Measurements from ENCODE around the gene PARL. TPM values are rescaled to one million over a fixed set of nuclear protein-coding genes. Genes with fewer than 3 reads are reported as not detected.
A peak's percentile ranks its signal among the peaks of the same experiment; 100 is the strongest.

PARL gene
- total and polyA plus RNA-seq, 10 of the 15 experiments (the other 5 are each of a cell fraction or from before 2014, with no cell fraction given) = 49.7 to 113 (median 77.2) TPM

DNA sequence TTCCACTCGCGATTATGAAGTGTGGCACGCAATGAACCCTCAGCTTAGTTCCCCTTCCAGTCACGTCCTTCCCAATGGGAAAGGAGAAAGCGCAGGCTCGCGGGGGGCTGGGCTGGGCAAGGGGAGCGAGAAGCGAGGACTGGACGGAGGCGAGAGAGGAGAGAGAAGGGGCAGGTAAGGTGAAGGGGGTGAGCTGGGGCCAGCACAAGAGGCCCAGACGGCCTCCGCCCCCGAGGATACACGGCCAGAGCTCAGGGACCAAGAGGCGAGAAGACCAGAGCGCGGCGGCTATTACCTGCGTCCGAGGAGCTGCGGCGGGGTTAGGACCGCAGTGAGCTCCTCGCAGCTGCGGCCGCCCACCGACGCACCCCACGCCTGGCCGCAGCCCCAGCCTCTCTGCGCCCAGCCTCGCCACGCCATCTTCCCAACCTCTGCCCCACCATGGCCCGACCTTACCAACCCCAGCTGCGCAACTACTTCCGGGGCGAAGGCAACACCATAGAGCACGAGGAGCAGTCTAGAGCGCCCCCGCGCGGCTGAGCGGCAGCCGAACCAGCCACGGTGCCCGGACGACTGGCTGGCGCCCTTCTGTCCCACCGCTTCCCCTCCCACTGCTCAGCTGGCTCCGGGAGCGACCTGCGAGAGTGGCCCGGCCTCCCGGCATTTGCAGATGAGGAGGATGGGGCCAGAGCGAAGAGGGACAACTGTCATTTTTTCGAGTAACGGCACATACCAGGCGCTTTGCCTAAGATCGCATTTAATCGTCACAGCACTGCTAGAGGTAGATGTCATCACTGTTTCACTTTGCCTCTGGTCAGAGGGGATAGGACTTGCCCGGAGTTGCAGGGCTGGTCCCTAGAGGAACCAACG lies at the start of gene PARL (continued):
- TF ChIP-seq, protein P1, sequence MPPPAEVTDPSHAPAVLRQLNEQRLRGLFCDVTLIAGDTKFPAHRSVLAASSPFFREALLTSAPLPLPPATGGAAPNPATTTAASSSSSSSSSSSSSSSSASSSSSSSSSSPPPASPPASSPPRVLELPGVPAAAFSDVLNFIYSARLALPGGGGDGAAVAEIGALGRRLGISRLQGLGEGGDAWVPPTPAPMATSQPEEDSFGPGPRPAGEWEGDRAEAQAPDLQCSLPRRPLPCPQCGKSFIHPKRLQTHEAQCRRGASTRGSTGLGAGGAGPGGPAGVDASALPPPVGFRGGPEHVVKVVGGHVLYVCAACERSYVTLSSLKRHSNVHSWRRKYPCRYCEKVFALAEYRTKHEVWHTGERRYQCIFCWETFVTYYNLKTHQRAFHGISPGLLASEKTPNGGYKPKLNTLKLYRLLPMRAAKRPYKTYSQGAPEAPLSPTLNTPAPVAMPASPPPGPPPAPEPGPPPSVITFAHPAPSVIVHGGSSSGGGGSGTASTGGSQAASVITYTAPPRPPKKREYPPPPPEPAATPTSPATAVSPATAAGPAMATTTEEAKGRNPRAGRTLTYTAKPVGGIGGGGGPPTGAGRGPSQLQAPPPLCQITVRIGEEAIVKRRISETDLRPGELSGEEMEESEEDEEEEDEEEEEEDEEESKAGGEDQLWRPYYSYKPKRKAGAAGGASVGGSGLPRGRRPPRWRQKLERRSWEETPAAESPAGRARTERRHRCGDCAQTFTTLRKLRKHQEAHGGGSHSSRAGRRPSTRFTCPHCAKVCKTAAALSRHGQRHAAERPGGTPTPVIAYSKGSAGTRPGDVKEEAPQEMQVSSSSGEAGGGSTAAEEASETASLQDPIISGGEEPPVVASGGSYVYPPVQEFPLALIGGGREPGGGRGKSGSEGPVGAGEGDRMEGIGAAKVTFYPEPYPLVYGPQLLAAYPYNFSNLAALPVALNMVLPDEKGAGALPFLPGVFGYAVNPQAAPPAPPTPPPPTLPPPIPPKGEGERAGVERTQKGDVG (CRISPR knock-in tag; IDR thresholded peaks at IDR 0.05) = no peak
- peak; percentile 52 for TF ChIP-seq SIX5 (IDR thresholded peaks at IDR 0.05; ENCODE audit: low read depth, low read length, severe bottlenecking)
- TF ChIP-seq JUND (IDR thresholded peaks at IDR 0.05; ENCODE audit: low read depth, low read length) = peak; percentile 62; the same call in 1 of the 2 replicates
- TF ChIP-seq ZNF384 (IDR thresholded peaks at IDR 0.05; ENCODE audit: borderline replicate concordance, low read depth, low read length) = peak; percentile 26; the same call in 1 of the 2 replicates
- peak; percentile 67 for TF ChIP-seq RAD21 (IDR thresholded peaks at IDR 0.05; ENCODE audit: insufficient read depth, low read depth, low read length)
- TF ChIP-seq NR2C1 (IDR thresholded peaks at IDR 0.05) = peak; percentile 100
- peak; percentile 30 for TF ChIP-seq MEF2B (IDR thresholded peaks at IDR 0.05; ENCODE audit: partially characterized antibody, poor library complexity, severe bottlenecking)
- TF ChIP-seq ZNF274 (IDR thresholded peaks at IDR 0.05; ENCODE audit: insufficient read depth, insufficient read length) = no peak
- TF ChIP-seq NFXL1 (IDR thresholded peaks at IDR 0.05; ENCODE audit: borderline replicate concordance) = no peak
- TF ChIP-seq, protein P2, sequence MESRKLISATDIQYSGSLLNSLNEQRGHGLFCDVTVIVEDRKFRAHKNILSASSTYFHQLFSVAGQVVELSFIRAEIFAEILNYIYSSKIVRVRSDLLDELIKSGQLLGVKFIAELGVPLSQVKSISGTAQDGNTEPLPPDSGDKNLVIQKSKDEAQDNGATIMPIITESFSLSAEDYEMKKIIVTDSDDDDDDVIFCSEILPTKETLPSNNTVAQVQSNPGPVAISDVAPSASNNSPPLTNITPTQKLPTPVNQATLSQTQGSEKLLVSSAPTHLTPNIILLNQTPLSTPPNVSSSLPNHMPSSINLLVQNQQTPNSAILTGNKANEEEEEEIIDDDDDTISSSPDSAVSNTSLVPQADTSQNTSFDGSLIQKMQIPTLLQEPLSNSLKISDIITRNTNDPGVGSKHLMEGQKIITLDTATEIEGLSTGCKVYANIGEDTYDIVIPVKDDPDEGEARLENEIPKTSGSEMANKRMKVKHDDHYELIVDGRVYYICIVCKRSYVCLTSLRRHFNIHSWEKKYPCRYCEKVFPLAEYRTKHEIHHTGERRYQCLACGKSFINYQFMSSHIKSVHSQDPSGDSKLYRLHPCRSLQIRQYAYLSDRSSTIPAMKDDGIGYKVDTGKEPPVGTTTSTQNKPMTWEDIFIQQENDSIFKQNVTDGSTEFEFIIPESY (IDR thresholded peaks at IDR 0.05) = no peak
- TF ChIP-seq ETV6 (conservative IDR thresholded peaks at IDR 0.05 in 1 of 2, IDR thresholded peaks at IDR 0.05 in 1 of 2; ENCODE audit: borderline replicate concordance in 1 of 2, low read depth in 1 of 2) = no peak
- TF ChIP-seq, protein P3, sequence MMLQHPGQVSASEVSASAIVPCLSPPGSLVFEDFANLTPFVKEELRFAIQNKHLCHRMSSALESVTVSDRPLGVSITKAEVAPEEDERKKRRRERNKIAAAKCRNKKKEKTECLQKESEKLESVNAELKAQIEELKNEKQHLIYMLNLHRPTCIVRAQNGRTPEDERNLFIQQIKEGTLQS (IDR thresholded peaks at IDR 0.05; ENCODE audit: borderline replicate concordance, extremely low read depth, low read depth, low read length) = no peak
- TF ChIP-seq ZSCAN29 (IDR thresholded peaks at IDR 0.05) = no peak
- TF ChIP-seq, protein P4, sequence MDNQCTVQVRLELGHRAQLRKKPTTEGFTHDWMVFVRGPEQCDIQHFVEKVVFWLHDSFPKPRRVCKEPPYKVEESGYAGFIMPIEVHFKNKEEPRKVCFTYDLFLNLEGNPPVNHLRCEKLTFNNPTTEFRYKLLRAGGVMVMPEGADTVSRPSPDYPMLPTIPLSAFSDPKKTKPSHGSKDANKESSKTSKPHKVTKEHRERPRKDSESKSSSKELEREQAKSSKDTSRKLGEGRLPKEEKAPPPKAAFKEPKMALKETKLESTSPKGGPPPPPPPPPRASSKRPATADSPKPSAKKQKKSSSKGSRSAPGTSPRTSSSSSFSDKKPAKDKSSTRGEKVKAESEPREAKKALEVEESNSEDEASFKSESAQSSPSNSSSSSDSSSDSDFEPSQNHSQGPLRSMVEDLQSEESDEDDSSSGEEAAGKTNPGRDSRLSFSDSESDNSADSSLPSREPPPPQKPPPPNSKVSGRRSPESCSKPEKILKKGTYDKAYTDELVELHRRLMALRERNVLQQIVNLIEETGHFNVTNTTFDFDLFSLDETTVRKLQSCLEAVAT (IDR thresholded peaks at IDR 0.05) = peak; percentile 15; the same call in 1 of the 2 replicates
- peak; percentile 85 for TF ChIP-seq NBN (IDR thresholded peaks at IDR 0.05)
- 0 out of 2 replicates have a peak, but pooled peaks have one; percentile 27 for TF ChIP-seq ZNF207 (IDR thresholded peaks at IDR 0.05; ENCODE audit: borderline replicate concordance)
- TF ChIP-seq CREB1 (IDR thresholded peaks at IDR 0.05; ENCODE audit: low read depth) = peak; percentile 67; the same call in 1 of the 2 replicates
- TF ChIP-seq CBFB (IDR thresholded peaks at IDR 0.05; ENCODE audit: low read depth) = no peak
- TF ChIP-seq SMARCA5 (IDR thresholded peaks at IDR 0.05) = peak; percentile 97
- TF ChIP-seq FOS (IDR thresholded peaks at IDR 0.05; ENCODE audit: borderline replicate concordance, extremely low read depth, insufficient read length) = no peak
- TF ChIP-seq ZNF622 (IDR thresholded peaks at IDR 0.05) = no peak
- peak; percentile 92 for TF ChIP-seq TCF12 (IDR thresholded peaks at IDR 0.05; ENCODE audit: low read depth, low read length)
- peak; percentile 97 for TF ChIP-seq NR2C2 (IDR thresholded peaks at IDR 0.05; ENCODE audit: borderline replicate concordance, control insufficient read depth, insufficient read length, low read depth)
